Suppressor macrophage (primary cell): Measurements from ENCODE around the gene SLC27A4.
A peak's percentile ranks its signal among the peaks of the same experiment; 100 is the strongest.

Experiments used
- DNase-seq, 4 experiments: peaks; one replicate each; pipeline ENCODE4 v3.0.0-alpha.2; 2020 to 2022

Gene SLC27A4

GRCh38 chr9:128392302-128393144, 52.2 kb downstream of the SLC27A4 start:
- no peak for DNase-seq

GRCh38 chr9:128393145-128393775, 52.9 kb downstream of the SLC27A4 start:
- no peak for DNase-seq

GRCh38 chr9:128393970-128394369, 53.6 kb downstream of the SLC27A4 start:
- DNase-seq: no peak

GRCh38 chr9:128394379-128395168, 54.2 kb downstream of the SLC27A4 start:
- no peak for DNase-seq

GRCh38 chr9:128396970-128397613, 56.8 kb downstream of the SLC27A4 start:
- DNase-seq: peak; percentile 54 to 73 (median 70)

GRCh38 chr9:128397831-128398230, 57.5 kb downstream of the SLC27A4 start:
- no peak for DNase-seq

GRCh38 chr9:128399861-128400260, 59.5 kb downstream of the SLC27A4 start:
- DNase-seq: no peak

- DNase-seq: no peak
Measured at GRCh38 chr9:128404560-128404959, 64.2 kb downstream of the SLC27A4 start.

- no peak for DNase-seq
Measured at GRCh38 chr9:128405077-128405779, 64.9 kb downstream of the SLC27A4 start.

GRCh38 chr9:128405780-128406171, 65.4 kb downstream of the SLC27A4 start:
- no peak for DNase-seq

GRCh38 chr9:128406848-128407391, 66.6 kb downstream of the SLC27A4 start:
- DNase-seq: peak in 1 of 4 experiments; percentile 11

GRCh38 chr9:128408963-128409431, 68.7 kb downstream of the SLC27A4 start:
- no peak for DNase-seq

- no peak for DNase-seq
Measured at GRCh38 chr9:128409450-128409849, 69.1 kb downstream of the SLC27A4 start.

GRCh38 chr9:128409978-128410377, 69.7 kb downstream of the SLC27A4 start:
- DNase-seq: peak in 1 of 4 experiments; percentile 16
